ENCODE results near the gene HTRA3.
A peak's percentile ranks its signal among the peaks of the same experiment; 100 is the strongest.

Gene HTRA3

GRCh38 chr4:8239661-8240060 lies 29.9 kb upstream of the HTRA3 start:
- no peak for TF ChIP-seq CTCF (IDR thresholded peaks at IDR 0.05)

GRCh38 chr4:8240211-8241041 lies 29.1 kb upstream of the HTRA3 start:
- TF ChIP-seq CTCF (IDR thresholded peaks at IDR 0.05), result no peak

- TF ChIP-seq CTCF (IDR thresholded peaks at IDR 0.05), result no peak
These were observed 28.3 kb upstream of the HTRA3 start for GRCh38 chr4:8241211-8241779.

- TF ChIP-seq CTCF (IDR thresholded peaks at IDR 0.05), result peak; percentile 94
These were observed 27.5 kb upstream of the HTRA3 start for GRCh38 chr4:8241895-8242696.

- no peak for TF ChIP-seq CTCF (IDR thresholded peaks at IDR 0.05)
These were observed 26.6 kb upstream of the HTRA3 start for GRCh38 chr4:8242782-8243560.

GRCh38 chr4:8244001-8244757 lies 25.4 kb upstream of the HTRA3 start:
- no peak for TF ChIP-seq CTCF (IDR thresholded peaks at IDR 0.05)
